Measurements from ENCODE around the gene ASB12.

Gene ASB12

DNA sequence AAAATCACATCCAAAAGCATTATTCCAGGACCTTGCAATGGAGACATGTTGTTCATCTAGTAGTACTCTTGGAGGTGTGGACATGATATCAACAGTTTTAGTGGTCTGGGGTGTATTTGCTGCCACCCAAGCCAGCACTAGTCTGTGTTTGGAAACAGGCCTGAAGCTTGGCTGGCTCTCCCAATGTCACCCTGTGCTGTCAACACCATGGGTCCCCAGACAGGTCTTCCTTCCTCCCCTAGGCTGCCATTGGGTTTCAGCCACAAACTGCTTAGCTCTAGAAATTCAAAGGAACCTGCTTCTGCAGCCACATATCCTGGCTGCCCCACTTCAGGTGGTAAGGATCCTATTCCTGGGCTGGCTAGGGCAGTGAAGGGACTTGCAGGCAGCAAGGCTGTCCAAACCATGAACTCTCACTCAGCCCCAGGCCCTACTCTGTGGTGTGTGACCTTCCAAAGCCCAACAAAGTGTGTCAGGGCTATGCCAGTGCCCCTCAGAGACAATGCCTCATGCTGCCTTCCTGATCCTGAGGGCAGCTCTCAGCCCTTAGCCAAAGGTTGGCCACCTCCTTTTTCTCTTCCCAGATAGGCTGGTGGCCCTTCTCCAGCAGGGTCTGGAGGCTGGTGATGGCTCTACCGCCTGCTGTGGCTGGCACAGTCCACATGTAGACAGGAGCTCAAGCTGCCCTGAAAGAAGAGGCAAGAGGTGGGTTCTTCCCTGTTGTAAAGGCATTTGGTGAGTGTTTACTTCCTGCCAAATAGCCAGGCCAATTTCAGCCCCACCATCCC is 43.2 kb downstream of the ASB12 start:
- peaks cover 37% of the 10 kb centered on the region; the same call in 1 of the 2 replicates for H3K9me3 ChIP-seq (ENCODE audit: control insufficient read depth, insufficient read depth, low read depth, low read length)
- H3K36me3 ChIP-seq (ENCODE audit: control insufficient read depth, insufficient read depth, low read length) = peaks cover 26% of the 10 kb centered on the region

DNA sequence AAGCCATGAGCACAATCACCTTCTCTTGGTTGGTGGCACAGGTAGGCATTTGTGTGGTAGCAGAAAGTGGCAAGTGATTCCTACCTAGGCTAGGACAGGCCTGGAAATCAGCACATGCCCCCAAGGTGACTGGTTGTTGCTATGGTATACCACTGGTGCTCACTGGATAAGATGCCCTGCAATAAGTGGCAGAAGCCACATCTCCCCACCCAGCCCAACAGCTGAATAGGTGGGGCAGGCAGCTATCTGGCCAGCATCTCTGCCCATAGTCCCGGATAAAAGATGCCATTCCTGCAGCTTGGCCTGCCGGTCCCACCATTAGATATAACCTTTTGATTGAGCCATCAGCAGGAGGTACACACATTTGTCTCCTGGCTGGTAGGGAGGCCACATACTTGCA is 46.0 kb downstream of the ASB12 start:
- H3K4me1 ChIP-seq (ENCODE audit: control insufficient read depth, insufficient read depth, low read length) = no peaks in the 10 kb centered on the region
- peaks cover 26% of the 10 kb centered on the region; the same call in 1 of the 2 replicates for H3K9me3 ChIP-seq (ENCODE audit: control insufficient read depth, insufficient read depth, low read depth, low read length)
- no peaks in the 10 kb centered on the region for H3K27me3 ChIP-seq (ENCODE audit: control insufficient read depth, insufficient read depth, low read length)
- no peak overlapping the region for H3K9ac ChIP-seq (ENCODE audit: low read length)
- H3K27ac ChIP-seq (ENCODE audit: low read depth, low read length) = no peak overlapping the region
- no peak overlapping the region for H3K4me3 ChIP-seq (ENCODE audit: low read depth, low read length)
- H3K36me3 ChIP-seq (ENCODE audit: control insufficient read depth, insufficient read depth, low read length) = peaks cover 2% of the 10 kb centered on the region; the same call in 1 of the 2 replicates

More for the DNA sequence above, 43.2 kb downstream of the ASB12 start:
- H3K4me1 ChIP-seq (ENCODE audit: control insufficient read depth, insufficient read depth, low read length) = no peaks in the 10 kb centered on the region
- H3K9ac ChIP-seq (ENCODE audit: low read length) = no peak overlapping the region
- no peak overlapping the region for H3K4me3 ChIP-seq (ENCODE audit: low read depth, low read length)
- no peaks in the 10 kb centered on the region for H3K27me3 ChIP-seq (ENCODE audit: control insufficient read depth, insufficient read depth, low read length)
- no peak overlapping the region for H3K27ac ChIP-seq (ENCODE audit: low read depth, low read length)

GRCh38 chrX:64182208-64182607 is 48.2 kb downstream of the ASB12 start:
- H3K27ac ChIP-seq (ENCODE audit: low read depth, low read length) = no peak overlapping the region
- H3K9me3 ChIP-seq (ENCODE audit: control insufficient read depth, insufficient read depth, low read depth, low read length) = peaks cover 25% of the 10 kb centered on the region; the same call in 1 of the 2 replicates
- no peaks in the 10 kb centered on the region for H3K4me1 ChIP-seq (ENCODE audit: control insufficient read depth, insufficient read depth, low read length)
- no peak overlapping the region for H3K4me3 ChIP-seq (ENCODE audit: low read depth, low read length)
- H3K36me3 ChIP-seq (ENCODE audit: control insufficient read depth, insufficient read depth, low read length) = peaks cover under 1% of the 10 kb centered on the region; the same call in 1 of the 2 replicates
- no peaks in the 10 kb centered on the region for H3K27me3 ChIP-seq (ENCODE audit: control insufficient read depth, insufficient read depth, low read length)
- H3K9ac ChIP-seq (ENCODE audit: low read length) = no peak overlapping the region

GRCh38 chrX:64176876-64177275 is 53.5 kb downstream of the ASB12 start:
- H3K27ac ChIP-seq (ENCODE audit: low read depth, low read length) = no peak overlapping the region
- no peaks in the 10 kb centered on the region for H3K27me3 ChIP-seq (ENCODE audit: control insufficient read depth, insufficient read depth, low read length)
- H3K36me3 ChIP-seq (ENCODE audit: control insufficient read depth, insufficient read depth, low read length) = no peaks in the 10 kb centered on the region
- peaks cover 14% of the 10 kb centered on the region; the same call in 1 of the 2 replicates for H3K9me3 ChIP-seq (ENCODE audit: control insufficient read depth, insufficient read depth, low read depth, low read length)
- H3K4me1 ChIP-seq (ENCODE audit: control insufficient read depth, insufficient read depth, low read length) = no peaks in the 10 kb centered on the region
- no peak overlapping the region for H3K9ac ChIP-seq (ENCODE audit: low read length)
- H3K4me3 ChIP-seq (ENCODE audit: low read depth, low read length) = no peak overlapping the region
